ENCODE results near the gene TMA7B.

The TMA7B gene

GRCh38 chr22:39952347-39952746 is 7.8 kb upstream of the TMA7B start:
- no peak for DNase-seq (ENCODE audit: low read depth)

GRCh38 chr22:39953101-39953500 is 7.1 kb upstream of the TMA7B start:
- DNase-seq (ENCODE audit: low read depth): no peak

GRCh38 chr22:39954584-39955055 is 5.6 kb upstream of the TMA7B start:
- DNase-seq (ENCODE audit: low read depth): no peak

- no peak for DNase-seq (ENCODE audit: low read depth)
These were observed 4.5 kb upstream of the TMA7B start for GRCh38 chr22:39955675-39956074.

- DNase-seq (ENCODE audit: low read depth): no peak
These were observed 3.1 kb upstream of the TMA7B start for GRCh38 chr22:39956932-39957664.

GRCh38 chr22:39958009-39958711 is 2.0 kb upstream of the TMA7B start:
- DNase-seq (ENCODE audit: low read depth): no peak

GRCh38 chr22:39958949-39959639 is 1.1 kb upstream of the TMA7B start:
- no peak for DNase-seq (ENCODE audit: low read depth)

- DNase-seq (ENCODE audit: low read depth): peak; percentile 60
These were observed 872 bp downstream of the TMA7B start for GRCh38 chr22:39960791-39961746.

- DNase-seq (ENCODE audit: low read depth): no peak
These were observed 1.9 kb downstream of the TMA7B start for GRCh38 chr22:39962071-39962470.

GRCh38 chr22:39965748-39966147 is 5.6 kb downstream of the TMA7B start:
- DNase-seq (ENCODE audit: low read depth): no peak

- no peak for DNase-seq (ENCODE audit: low read depth)
These were observed 6.3 kb downstream of the TMA7B start for GRCh38 chr22:39966470-39966869.

- no peak for DNase-seq (ENCODE audit: low read depth)
These were observed 7.1 kb downstream of the TMA7B start for GRCh38 chr22:39967103-39967829.

GRCh38 chr22:39967996-39968972 is 8.1 kb downstream of the TMA7B start:
- no peak for DNase-seq (ENCODE audit: low read depth)

GRCh38 chr22:39970742-39971141 is 10.5 kb downstream of the TMA7B start:
- DNase-seq (ENCODE audit: low read depth): no peak

- DNase-seq (ENCODE audit: low read depth): no peak
These were observed 12.4 kb downstream of the TMA7B start for GRCh38 chr22:39972641-39973040.

- DNase-seq (ENCODE audit: low read depth): no peak
These were observed 13.5 kb downstream of the TMA7B start for GRCh38 chr22:39973656-39974055.

GRCh38 chr22:39974065-39974464 is 13.9 kb downstream of the TMA7B start:
- DNase-seq (ENCODE audit: low read depth): no peak

GRCh38 chr22:39979048-39979447 is 18.9 kb downstream of the TMA7B start:
- DNase-seq (ENCODE audit: low read depth): no peak

- DNase-seq (ENCODE audit: low read depth): no peak
These were observed 19.3 kb downstream of the TMA7B start for GRCh38 chr22:39979458-39979857.

GRCh38 chr22:39980596-39980995 is 20.4 kb downstream of the TMA7B start:
- DNase-seq (ENCODE audit: low read depth): no peak
